ENCODE data around the gene EDEM3. TPM values are rescaled to one million over a fixed set of nuclear protein-coding genes. Genes with fewer than 3 reads are reported as not detected.
"Not testable (repeated sequence)": the region's sequence is repeated elsewhere in the genome, so short reads cannot be mapped to it uniquely, and the experiment has no call there.

The EDEM3 gene
- total RNA-seq, 2 donors from 2014 or later = 55.7 to 75.4 TPM

GRCh38 chr1:184685116-184685515 lies 69.5 kb downstream of the EDEM3 start:
- no peak for DNase-seq
- Histone ChIP-seq H3K36me3 (no peaks in the 10 kb centered on the region), H3K27me3 (no peaks in the 10 kb centered on the region), H3K9me3 (no peaks in the 10 kb centered on the region), H3K27ac (no peak overlapping the region), H3K4me3 (no peak overlapping the region), H3K9ac (ENCODE audit: low read depth in 2 of 2, low read length in 2 of 2) (no peak overlapping the region), H3K4me1 (no peaks in the 10 kb centered on the region)
- intact Hi-C loops (cut with DNase I) = no loop called here
- TF ChIP-seq, protein P1, sequence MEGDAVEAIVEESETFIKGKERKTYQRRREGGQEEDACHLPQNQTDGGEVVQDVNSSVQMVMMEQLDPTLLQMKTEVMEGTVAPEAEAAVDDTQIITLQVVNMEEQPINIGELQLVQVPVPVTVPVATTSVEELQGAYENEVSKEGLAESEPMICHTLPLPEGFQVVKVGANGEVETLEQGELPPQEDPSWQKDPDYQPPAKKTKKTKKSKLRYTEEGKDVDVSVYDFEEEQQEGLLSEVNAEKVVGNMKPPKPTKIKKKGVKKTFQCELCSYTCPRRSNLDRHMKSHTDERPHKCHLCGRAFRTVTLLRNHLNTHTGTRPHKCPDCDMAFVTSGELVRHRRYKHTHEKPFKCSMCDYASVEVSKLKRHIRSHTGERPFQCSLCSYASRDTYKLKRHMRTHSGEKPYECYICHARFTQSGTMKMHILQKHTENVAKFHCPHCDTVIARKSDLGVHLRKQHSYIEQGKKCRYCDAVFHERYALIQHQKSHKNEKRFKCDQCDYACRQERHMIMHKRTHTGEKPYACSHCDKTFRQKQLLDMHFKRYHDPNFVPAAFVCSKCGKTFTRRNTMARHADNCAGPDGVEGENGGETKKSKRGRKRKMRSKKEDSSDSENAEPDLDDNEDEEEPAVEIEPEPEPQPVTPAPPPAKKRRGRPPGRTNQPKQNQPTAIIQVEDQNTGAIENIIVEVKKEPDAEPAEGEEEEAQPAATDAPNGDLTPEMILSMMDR (IDR thresholded peaks at IDR 0.05) = no peak

GRCh38 chr1:184684285-184685074 lies 70.2 kb downstream of the EDEM3 start:
- Histone ChIP-seq H3K4me1 (no peaks in the 10 kb centered on the region), H3K9me3 (no peaks in the 10 kb centered on the region), H3K27me3 (no peaks in the 10 kb centered on the region), H3K4me3 (no peak overlapping the region), H3K9ac (ENCODE audit: low read depth in 2 of 2, low read length in 2 of 2) (no peak overlapping the region), H3K27ac (no peak overlapping the region), H3K36me3 (no peaks in the 10 kb centered on the region)
- intact Hi-C loops (cut with DNase I) = no loop called here
- no peak for DNase-seq
- TF ChIP-seq, protein P1 (IDR thresholded peaks at IDR 0.05) = no peak

DNA sequence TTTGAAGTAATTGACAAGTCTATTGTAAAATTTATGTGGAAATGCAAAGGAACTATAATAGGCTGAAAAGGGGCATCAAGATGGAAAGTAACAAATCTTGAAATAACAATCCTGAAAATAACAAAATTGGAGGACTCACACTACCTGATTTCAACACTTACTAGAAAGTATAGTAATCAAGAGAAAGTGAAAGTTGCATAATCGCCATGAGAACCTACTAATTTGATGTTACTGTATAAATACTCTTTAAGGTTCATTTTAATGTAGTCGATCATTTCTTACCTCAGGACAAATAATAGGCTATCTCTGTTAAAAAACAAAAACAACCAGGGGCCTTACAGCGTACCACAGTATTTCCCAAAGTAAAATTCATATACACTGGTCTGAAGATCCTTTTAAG lies 71.7 kb downstream of the EDEM3 start:
- no peak overlapping the region for H3K4me3 ChIP-seq
- H3K9ac ChIP-seq (ENCODE audit: low read depth in 2 of 2, low read length in 2 of 2) = no peak overlapping the region
- H3K4me1 ChIP-seq = no peaks in the 10 kb centered on the region
- H3K27ac ChIP-seq = no peak overlapping the region
- H3K9me3 ChIP-seq = no peaks in the 10 kb centered on the region
- no peaks in the 10 kb centered on the region for H3K36me3 ChIP-seq
- no peak for DNase-seq
- H3K27me3 ChIP-seq = no peaks in the 10 kb centered on the region
- TF ChIP-seq, protein P1 (IDR thresholded peaks at IDR 0.05) = no peak
- intact Hi-C loops (cut with DNase I) = no loop called here

DNA sequence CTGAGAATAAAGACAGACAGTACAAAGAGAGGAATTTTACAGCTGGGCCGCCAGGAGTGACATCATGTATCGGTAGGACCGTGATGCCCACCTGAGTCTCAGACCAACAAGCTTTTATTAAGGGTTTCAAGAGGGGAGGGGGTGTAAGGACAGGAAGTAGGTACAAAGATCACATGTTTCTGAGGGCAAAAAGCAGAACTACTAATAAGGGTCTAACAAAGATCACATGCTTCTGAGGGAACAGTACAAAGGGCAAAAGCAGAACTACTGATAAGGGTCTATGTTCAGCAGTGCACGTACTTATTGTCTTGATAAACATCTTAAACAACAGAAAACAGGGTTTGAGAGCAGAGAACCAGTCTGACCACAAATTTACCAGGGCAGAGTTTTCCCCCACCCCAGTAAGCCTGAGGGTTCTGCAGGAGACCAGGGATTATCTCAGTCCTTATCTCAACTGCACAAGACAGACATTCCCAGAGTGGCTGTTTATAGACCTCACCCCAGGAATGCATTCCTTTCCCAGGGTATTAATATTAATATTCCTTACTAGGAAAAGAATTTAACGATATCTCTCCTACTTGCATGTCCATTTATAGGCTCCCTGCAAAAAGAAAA lies 73.9 kb downstream of the EDEM3 start:
- intact Hi-C loops (cut with DNase I); H3K9ac ChIP-seq (ENCODE audit: low read depth in 2 of 2, low read length in 2 of 2); H3K4me1 ChIP-seq; H3K27ac ChIP-seq; H3K9me3 ChIP-seq; H3K4me3 ChIP-seq; DNase-seq; H3K36me3 ChIP-seq; H3K27me3 ChIP-seq: not testable (repeated sequence)

DNA sequence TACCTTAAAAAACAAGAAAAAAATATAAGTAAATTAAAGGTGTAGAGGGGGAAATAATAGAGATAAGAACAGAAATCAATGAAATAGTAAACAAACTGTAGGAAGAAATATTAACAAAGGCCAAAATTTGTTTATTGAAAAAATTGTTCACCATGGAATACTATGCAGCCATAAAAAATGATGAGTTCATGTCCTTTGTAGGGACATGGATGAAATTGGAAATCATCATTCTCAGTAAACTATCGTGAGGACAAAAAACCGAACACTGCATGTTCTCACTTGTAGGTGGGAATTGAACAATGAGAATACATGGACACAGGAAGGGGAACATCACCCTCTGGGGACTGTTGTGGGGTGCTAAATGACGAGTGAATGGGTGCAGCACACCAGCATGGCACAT lies 75.2 kb downstream of the EDEM3 start:
- H3K9me3 ChIP-seq; DNase-seq; H3K27ac ChIP-seq; H3K4me3 ChIP-seq; H3K36me3 ChIP-seq; H3K27me3 ChIP-seq; intact Hi-C loops (cut with DNase I); H3K9ac ChIP-seq (ENCODE audit: low read depth in 2 of 2, low read length in 2 of 2); H3K4me1 ChIP-seq: not testable (repeated sequence)

DNA sequence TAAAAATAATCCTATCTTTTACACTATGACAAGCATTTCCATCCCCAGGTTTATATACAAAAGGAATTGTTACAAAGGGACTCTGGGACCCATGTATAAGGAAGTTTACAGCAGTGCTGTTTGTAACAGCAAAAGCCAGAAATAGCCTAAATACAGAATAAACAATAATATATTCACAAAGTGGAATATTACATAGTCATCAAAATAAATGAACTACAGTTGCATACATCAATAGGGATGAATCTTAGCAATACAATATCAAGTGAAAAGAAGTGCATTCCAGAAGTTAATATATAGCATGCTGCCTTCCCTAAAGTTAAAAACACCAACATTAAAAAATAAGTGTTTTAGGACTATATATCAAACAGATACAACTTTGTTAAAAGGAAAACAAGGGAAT lies 77.3 kb downstream of the EDEM3 start:
- Histone ChIP-seq H3K4me3 (no peak overlapping the region), H3K4me1 (no peaks in the 10 kb centered on the region), H3K9ac (ENCODE audit: low read depth in 2 of 2, low read length in 2 of 2) (no peak overlapping the region), H3K36me3 (no peaks in the 10 kb centered on the region), H3K27me3 (no peaks in the 10 kb centered on the region), H3K9me3 (no peaks in the 10 kb centered on the region), H3K27ac (no peak overlapping the region)
- TF ChIP-seq, protein P1 (IDR thresholded peaks at IDR 0.05) = no peak
- DNase-seq = no peak
- intact Hi-C loops (cut with DNase I) = no loop called here

Data from colonic mucosa (tissue), 4 donors.